ENCODE measurements around the gene NDUFS1. TPM values are rescaled to one million over a fixed set of nuclear protein-coding genes. Genes with fewer than 3 reads are reported as not detected.

The NDUFS1 gene
- total and polyA plus RNA-seq, 9 of the 15 experiments (the other 6 are each of a cell fraction or from before 2014, with no cell fraction given) = 75.0 to 130 (median 91.5) TPM

DNA sequence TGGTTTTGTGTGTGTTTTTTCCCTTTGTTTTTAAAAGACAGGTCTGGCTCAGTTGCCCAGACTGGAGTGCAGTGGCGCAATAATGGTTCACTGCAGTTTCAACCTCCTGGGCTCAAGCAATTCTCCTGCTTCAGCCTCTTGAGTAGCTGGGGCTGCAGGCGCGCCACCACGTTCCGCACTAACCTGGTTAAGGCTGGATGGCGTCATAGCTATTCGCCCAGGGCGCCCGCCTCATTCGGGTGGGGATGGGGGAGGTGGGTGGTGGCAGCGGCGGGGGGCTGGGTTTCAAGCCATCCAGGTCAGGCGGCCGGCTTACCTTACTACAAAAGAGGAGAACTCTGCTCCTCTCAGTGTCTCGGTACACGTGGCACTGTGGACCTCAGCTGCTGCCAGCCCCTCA is 43.2 kb upstream of the NDUFS1 start:
- WGBS (ENCODE audit: insufficient coverage, low coverage, missing lambda C conversion rate) = 50% methylated on average over 3 of the region's 16 CpGs
- no peaks in the 10 kb centered on the region; a peak in 1 of 5 replicates for H3K4me1 ChIP-seq (replicated peaks in 1 of 2; ENCODE audit: control insufficient read depth in 2 of 2, insufficient read depth in 2 of 2, low read length in 2 of 2)
- POLR2A ChIA-PET = interaction anchor here (0.6 kb wide), 1 partner anchor 417 kb away, joined by 3 read pairs; no protein-coding TSS in a partner anchor

More for the DNA sequence above, 43.2 kb upstream of the NDUFS1 start:
- BruUV-seq (replicated peaks) = no TSS peak
- no peaks in the 10 kb centered on the region for H3K9me1 ChIP-seq (ENCODE audit: control insufficient read depth, insufficient read depth, low read length)
- in situ Hi-C loops (cut with MboI) (no loop called here), intact Hi-C loops (cut with micrococcal nuclease) (no loop called here)
- H3K9ac ChIP-seq (ENCODE audit: insufficient read depth in 1 of 2, low read depth in 2 of 2, low read length in 2 of 2) = no peak overlapping the region
- DNase-seq (ENCODE audit: extremely low read depth in 1 of 4, low spot score in 3 of 4) (no peak), ATAC-seq (peak; percentile 49; the same call in 1 of the 3 replicates), FAIRE-seq (no peak)
- no peaks in the 10 kb centered on the region for H3K79me2 ChIP-seq (ENCODE audit: control insufficient read depth, insufficient read depth, low read length)
- H2AFZ ChIP-seq (ENCODE audit: low read depth, low read length) = no peak overlapping the region
- H3K9me3 ChIP-seq (replicated peaks; ENCODE audit: control insufficient read depth, insufficient read depth, low read depth, low read length) = no peaks in the 10 kb centered on the region
- H3K4me3 ChIP-seq = no peak overlapping the region
- CTCF ChIA-PET (ENCODE audit: low intra/inter-chr PET ratio) = no interaction called here
- H3K4me2 ChIP-seq (ENCODE audit: insufficient read depth, low read length) = no peak overlapping the region
- H3K36me3 ChIP-seq (ENCODE audit: control insufficient read depth, insufficient read depth, low read length) = no peaks in the 10 kb centered on the region
- H3K27ac ChIP-seq (ENCODE audit: extremely low read depth, low read depth, low read length) = no peak overlapping the region
- peaks cover 0 to 16% of the 10 kb centered on the region in 2 experiments; a peak in 3 of 5 replicates for H3K27me3 ChIP-seq (ENCODE audit: control insufficient read depth in 2 of 2, insufficient read depth in 2 of 2, low read length in 2 of 2)
- TF ChIP-seq KAT2B (IDR thresholded peaks at IDR 0.05; ENCODE audit: low read depth, low read length) (no peak), CREM (IDR thresholded peaks at IDR 0.05; ENCODE audit: low read depth) (0 out of 2 replicates have a peak, but pooled peaks have one; percentile 17), FOS (IDR thresholded peaks at IDR 0.05; ENCODE audit: extremely low read depth, insufficient read length) (no peak)
- TF ChIP-seq, protein P1, sequence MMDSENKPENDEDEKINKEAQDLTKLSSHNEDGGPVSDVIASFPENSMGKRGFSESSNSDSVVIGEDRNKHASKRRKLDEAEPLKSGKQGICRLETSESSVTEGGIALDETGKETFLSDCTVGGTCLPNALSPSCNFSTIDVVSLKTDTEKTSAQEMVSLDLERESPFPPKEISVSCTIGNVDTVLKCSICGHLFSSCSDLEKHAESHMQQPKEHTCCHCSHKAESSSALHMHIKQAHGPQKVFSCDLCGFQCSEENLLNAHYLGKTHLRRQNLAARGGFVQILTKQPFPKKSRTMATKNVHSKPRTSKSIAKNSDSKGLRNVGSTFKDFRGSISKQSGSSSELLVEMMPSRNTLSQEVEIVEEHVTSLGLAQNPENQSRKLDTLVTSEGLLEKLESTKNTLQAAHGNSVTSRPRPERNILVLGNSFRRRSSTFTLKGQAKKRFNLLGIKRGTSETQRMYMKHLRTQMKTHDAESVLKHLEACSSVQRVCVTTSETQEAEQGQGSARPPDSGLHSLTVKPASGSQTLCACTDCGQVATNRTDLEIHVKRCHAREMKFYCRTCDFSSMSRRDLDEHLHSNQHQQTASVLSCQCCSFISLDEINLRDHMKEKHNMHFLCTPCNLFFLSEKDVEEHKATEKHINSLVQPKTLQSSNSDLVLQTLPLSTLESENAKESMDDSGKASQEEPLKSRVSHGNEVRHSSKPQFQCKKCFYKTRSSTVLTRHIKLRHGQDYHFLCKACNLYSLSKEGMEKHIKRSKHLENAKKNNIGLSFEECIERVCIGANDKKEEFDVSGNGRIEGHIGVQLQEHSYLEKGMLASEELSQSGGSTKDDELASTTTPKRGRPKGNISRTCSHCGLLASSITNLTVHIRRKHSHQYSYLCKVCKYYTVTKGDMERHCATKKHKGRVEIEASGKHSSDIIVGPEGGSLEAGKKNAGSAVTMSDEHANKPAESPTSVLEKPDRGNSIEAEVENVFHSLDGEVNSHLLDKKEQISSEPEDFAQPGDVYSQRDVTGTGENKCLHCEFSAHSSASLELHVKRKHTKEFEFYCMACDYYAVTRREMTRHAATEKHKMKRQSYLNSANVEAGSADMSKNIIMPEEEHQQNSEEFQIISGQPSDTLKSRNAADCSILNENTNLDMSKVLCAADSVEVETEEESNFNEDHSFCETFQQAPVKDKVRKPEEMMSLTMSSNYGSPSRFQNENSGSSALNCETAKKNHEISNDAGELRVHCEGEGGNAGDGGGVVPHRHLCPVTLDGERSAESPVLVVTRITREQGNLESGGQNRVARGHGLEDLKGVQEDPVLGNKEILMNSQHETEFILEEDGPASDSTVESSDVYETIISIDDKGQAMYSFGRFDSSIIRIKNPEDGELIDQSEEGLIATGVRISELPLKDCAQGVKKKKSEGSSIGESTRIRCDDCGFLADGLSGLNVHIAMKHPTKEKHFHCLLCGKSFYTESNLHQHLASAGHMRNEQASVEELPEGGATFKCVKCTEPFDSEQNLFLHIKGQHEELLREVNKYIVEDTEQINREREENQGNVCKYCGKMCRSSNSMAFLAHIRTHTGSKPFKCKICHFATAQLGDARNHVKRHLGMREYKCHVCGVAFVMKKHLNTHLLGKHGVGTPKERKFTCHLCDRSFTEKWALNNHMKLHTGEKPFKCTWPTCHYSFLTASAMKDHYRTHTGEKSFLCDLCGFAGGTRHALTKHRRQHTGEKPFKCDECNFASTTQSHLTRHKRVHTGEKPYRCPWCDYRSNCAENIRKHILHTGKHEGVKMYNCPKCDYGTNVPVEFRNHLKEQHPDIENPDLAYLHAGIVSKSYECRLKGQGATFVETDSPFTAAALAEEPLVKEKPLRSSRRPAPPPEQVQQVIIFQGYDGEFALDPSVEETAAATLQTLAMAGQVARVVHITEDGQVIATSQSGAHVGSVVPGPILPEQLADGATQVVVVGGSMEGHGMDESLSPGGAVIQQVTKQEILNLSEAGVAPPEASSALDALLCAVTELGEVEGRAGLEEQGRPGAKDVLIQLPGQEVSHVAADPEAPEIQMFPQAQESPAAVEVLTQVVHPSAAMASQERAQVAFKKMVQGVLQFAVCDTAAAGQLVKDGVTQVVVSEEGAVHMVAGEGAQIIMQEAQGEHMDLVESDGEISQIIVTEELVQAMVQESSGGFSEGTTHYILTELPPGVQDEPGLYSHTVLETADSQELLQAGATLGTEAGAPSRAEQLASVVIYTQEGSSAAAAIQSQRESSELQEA (IDR thresholded peaks at IDR 0.05; ENCODE audit: low read depth) = no peak
- H4K20me1 ChIP-seq (replicated peaks; ENCODE audit: control insufficient read depth, insufficient read depth, low read length) = no peaks in the 10 kb centered on the region

All from K562 (cell line).